Activated CD8-positive, alpha-beta T cell treated with anti-CD3 and anti-CD28 coated beads for 36 hours (primary cell): Measurements from ENCODE around the gene DPH6. TPM values are rescaled to one million over a fixed set of nuclear protein-coding genes. Genes with fewer than 3 reads are reported as not detected.

Experiments used
- ATAC-seq: fragments of 200-7000 bp; cut with Tn5 transposase; one replicate; pipeline ENCODE4 v1.10.0; 2021; ENCODE audit warnings: mild to moderate bottlenecking, moderate library complexity
- CTCF ChIA-PET: fragments of 350-600 bp; sonication (Branson Sonifier 250); formaldehyde crosslinking; loops from one replicate; lab custom pipeline; 2021; ENCODE audit warnings: antibody characterized with exemption; lab: Charles Lee
- POLR2A ChIA-PET: fragments of 350-600 bp; sonication (Branson Sonifier 250); formaldehyde crosslinking; loops from one replicate; lab custom pipeline; 2021; ENCODE audit warnings: antibody characterized with exemption; lab: Charles Lee
- DNase-seq: peaks from one replicate; pipeline ENCODE4 v3.0.0-alpha.2; 2020
- H3K27ac Mint-ChIP-seq: one replicate; pipeline ENCODE4 v1.8.0; 2021; ENCODE audit warnings: mild to moderate bottlenecking, mixed read lengths
- H3K27me3 Mint-ChIP-seq: one replicate; pipeline ENCODE4 v1.8.0; 2021; ENCODE audit warnings: mixed read lengths
- H3K36me3 Mint-ChIP-seq: one replicate; pipeline ENCODE4 v1.8.0; 2021; ENCODE audit warnings: low read depth, mixed read lengths
- H3K4me1 Mint-ChIP-seq: one replicate; pipeline ENCODE4 v1.8.0; 2021; ENCODE audit warnings: low read depth, mixed read lengths
- H3K4me3 Mint-ChIP-seq: one replicate; pipeline ENCODE4 v1.8.0; 2021; ENCODE audit warnings: mild to moderate bottlenecking, moderate library complexity, mixed read lengths
- H3K9me3 Mint-ChIP-seq: one replicate; pipeline ENCODE4 v1.8.0; 2021; ENCODE audit warnings: mixed read lengths
- CTCF ChIP-seq: fragments of 200-600 bp; IDR thresholded peaks from one replicate; pipeline ENCODE4 v1.8.0; 2022; ENCODE audit warnings: antibody characterized with exemption, mild to moderate bottlenecking
- intact Hi-C: fragments of 100-400 bp; cut with micrococcal nuclease; formaldehyde crosslinking; loops from one replicate; pipeline ENCODE4 v1.10.0; 2022
- total RNA-seq, 2 experiments: library from RNA; stranded (reverse); gene quantifications; one replicate each; pipeline ENCODE4 v1.2.3, GENCODE V29; 2021

DPH6 gene
- total RNA-seq, 2 experiments from 2014 or later: 12.0 to 12.9 TPM

DNA sequence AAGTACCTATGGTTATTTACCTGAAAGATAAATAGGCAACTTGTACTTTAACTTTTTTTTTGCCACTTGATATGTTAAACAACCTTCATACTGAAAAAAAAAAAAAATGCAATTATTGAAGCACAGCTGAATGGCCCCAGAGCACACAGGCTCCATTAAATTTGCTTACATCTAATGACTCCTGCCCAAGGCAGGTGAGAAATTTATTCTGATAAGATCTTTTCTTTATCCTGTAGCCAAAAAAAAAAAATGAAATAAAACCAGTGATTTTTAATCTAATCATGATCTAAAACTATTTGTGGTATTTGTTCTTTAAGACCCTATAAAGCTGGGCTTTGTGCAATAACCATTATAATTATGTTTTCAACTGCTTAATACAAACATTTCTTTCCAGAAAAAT is 115.7 kb downstream of the DPH6 start:
- CTCF ChIA-PET: interaction anchor here (1.4 to 6.0 kb wide), 2 partner anchors 14 to 142 kb away, joined by 3 to 31 read pairs; no protein-coding TSS in a partner anchor
- DNase-seq: no peak
- no peaks in the 10 kb centered on the region for H3K4me1 Mint-ChIP-seq

DNA sequence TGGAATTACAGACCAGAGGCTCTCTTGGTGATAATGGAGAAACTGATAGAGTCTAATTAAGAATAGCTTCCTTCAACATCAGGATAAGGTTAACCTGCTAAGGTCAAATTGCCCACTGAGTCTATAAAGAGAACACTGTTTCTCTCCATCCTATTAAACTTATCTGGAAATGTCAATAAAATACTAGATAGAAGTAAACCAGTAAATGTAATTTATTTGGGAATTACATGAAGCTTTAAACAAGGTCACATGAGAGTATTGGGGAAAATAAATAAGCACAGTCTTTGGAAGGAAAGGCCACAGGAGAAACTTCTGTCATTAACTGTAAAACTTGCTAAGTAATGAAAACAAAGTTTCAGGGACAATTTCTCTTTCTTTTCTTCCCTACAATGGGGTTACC is 118.5 kb downstream of the DPH6 start:
- Mint-ChIP-seq H3K9me3 (peaks cover 2% of the 10 kb centered on the region), H3K27me3 (no peaks in the 10 kb centered on the region), H3K36me3 (peaks cover 6% of the 10 kb centered on the region), H3K4me1 (no peaks in the 10 kb centered on the region), H3K4me3 (no peak overlapping the region), H3K27ac (no peak overlapping the region)
- ChIA-PET POLR2A (no interaction called here), CTCF (interaction anchor here (2.9 kb wide), 1 partner anchor 17 kb away, joined by 16 read pairs; no protein-coding TSS in a partner anchor)
- ATAC-seq: no peak
- TF ChIP-seq CTCF: no peak
- no peak for DNase-seq
- intact Hi-C loops: no loop called here

More for the DNA sequence above, 115.7 kb downstream of the DPH6 start:
- TF ChIP-seq CTCF: no peak
- Mint-ChIP-seq H3K9me3 (no peaks in the 10 kb centered on the region), H3K4me3 (no peak overlapping the region), H3K27me3 (no peaks in the 10 kb centered on the region), H3K36me3 (peaks cover 4% of the 10 kb centered on the region), H3K27ac (no peak overlapping the region)
- no peak for ATAC-seq
- POLR2A ChIA-PET: no interaction called here
- intact Hi-C loops: no loop called here

GRCh38 chr15:35427091-35427490 is 118.9 kb downstream of the DPH6 start:
- H3K4me1 Mint-ChIP-seq: no peaks in the 10 kb centered on the region
- ChIA-PET CTCF (interaction anchor here (2.9 kb wide), 1 partner anchor 17 kb away, joined by 16 read pairs; no protein-coding TSS in a partner anchor), POLR2A (no interaction called here)
- H3K36me3 Mint-ChIP-seq: peaks cover 6% of the 10 kb centered on the region
- DNase-seq (no peak), ATAC-seq (no peak)
- H3K9me3 Mint-ChIP-seq: peaks cover 2% of the 10 kb centered on the region
- H3K27me3 Mint-ChIP-seq: no peaks in the 10 kb centered on the region
- H3K27ac Mint-ChIP-seq: no peak overlapping the region
- intact Hi-C loops: no loop called here
- TF ChIP-seq CTCF: no peak
- no peak overlapping the region for H3K4me3 Mint-ChIP-seq

GRCh38 chr15:35410775-35411174 is 135.2 kb downstream of the DPH6 start:
- DNase-seq (no peak), ATAC-seq (no peak)
- no peak overlapping the region for H3K4me3 Mint-ChIP-seq
- no peaks in the 10 kb centered on the region for H3K9me3 Mint-ChIP-seq
- no peak overlapping the region for H3K27ac Mint-ChIP-seq
- intact Hi-C loops: no loop called here
- H3K36me3 Mint-ChIP-seq: peaks cover 2% of the 10 kb centered on the region
- TF ChIP-seq CTCF: no peak
- POLR2A ChIA-PET: no interaction called here
- no peaks in the 10 kb centered on the region for H3K4me1 Mint-ChIP-seq
- H3K27me3 Mint-ChIP-seq: no peaks in the 10 kb centered on the region
- CTCF ChIA-PET: no interaction called here

DNA sequence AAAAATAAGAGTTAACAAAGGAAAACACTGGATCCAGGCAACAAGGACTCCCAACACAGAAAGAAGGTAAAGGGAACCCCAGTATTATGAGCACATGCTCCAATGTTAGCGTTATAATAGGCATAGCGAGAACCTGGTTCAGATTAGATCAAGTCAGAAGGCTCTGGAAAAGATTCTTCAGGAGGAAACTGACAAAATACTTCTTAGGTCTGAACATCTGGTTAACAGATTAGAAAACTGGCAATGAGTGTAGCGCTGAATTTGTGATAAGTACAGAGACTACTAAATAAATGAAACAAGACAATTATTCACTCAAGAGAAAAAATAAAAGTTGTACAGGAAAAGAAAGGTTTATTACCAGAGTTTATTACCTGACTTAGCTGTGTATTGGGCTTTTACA is 146.1 kb downstream of the DPH6 start:
- Mint-ChIP-seq H3K9me3 (no peaks in the 10 kb centered on the region), H3K27ac (no peak overlapping the region), H3K4me1 (no peaks in the 10 kb centered on the region), H3K27me3 (no peaks in the 10 kb centered on the region), H3K4me3 (no peak overlapping the region), H3K36me3 (peaks cover 7% of the 10 kb centered on the region)
- ChIA-PET POLR2A (no interaction called here), CTCF (no interaction called here)
- intact Hi-C loops: no loop called here
- TF ChIP-seq CTCF: no peak
- ATAC-seq (no peak), DNase-seq (no peak)
